ENCODE measurements around the gene SMIM32. TPM values are rescaled to one million over a fixed set of nuclear protein-coding genes. Genes with fewer than 3 reads are reported as not detected.

Gene SMIM32
- total RNA-seq, 2 donors from 2014 or later = 0.15 to 0.20 TPM

GRCh38 chr5:136226401-136226800 is 33.4 kb upstream of the SMIM32 start:
- no peak for DNase-seq
- no peak overlapping the region for H3K4me3 Mint-ChIP-seq
- no peak for TF ChIP-seq CTCF (conservative IDR thresholded peaks at IDR 0.05)
- H3K27ac ChIP-seq (ENCODE audit: low read depth, low read length) = no peak overlapping the region
- H3K36me3 Mint-ChIP-seq (ENCODE audit: low read depth) = no peaks in the 10 kb centered on the region
- no peaks in the 10 kb centered on the region for H3K27me3 ChIP-seq (ENCODE audit: control insufficient read depth, insufficient read depth, low read length, poor library complexity, severe bottlenecking)
- no peaks in the 10 kb centered on the region for H3K4me1 ChIP-seq (ENCODE audit: control insufficient read depth, insufficient read depth, low read length)
- H3K9ac ChIP-seq (ENCODE audit: extremely low read depth, low read length, poor library complexity, severe bottlenecking) = no peak overlapping the region
- WGBS, 2 experiments (ENCODE audit: insufficient coverage in 1 of 2, insufficient read length in 1 of 2) = 88 to 100% methylated on average over 2 of the region's 2 CpGs
- H3K27ac Mint-ChIP-seq = no peak overlapping the region
- peaks cover 8% of the 10 kb centered on the region for H3K4me1 Mint-ChIP-seq
- no peak overlapping the region for H3K4me3 ChIP-seq (ENCODE audit: low read length)
- peaks cover 1% of the 10 kb centered on the region for H3K27me3 Mint-ChIP-seq (ENCODE audit: insufficient read depth)
- peaks cover under 1% of the 10 kb centered on the region for H3K9me3 Mint-ChIP-seq
- H3K9me3 ChIP-seq (ENCODE audit: control insufficient read depth, low read length) = no peaks in the 10 kb centered on the region
- no peaks in the 10 kb centered on the region for H3K36me3 ChIP-seq (ENCODE audit: control insufficient read depth, insufficient read depth, low read length)

- peaks cover 8% of the 10 kb centered on the region for H3K4me1 Mint-ChIP-seq
- H3K9me3 ChIP-seq (ENCODE audit: control insufficient read depth, low read length) = no peaks in the 10 kb centered on the region
- H3K4me1 ChIP-seq (ENCODE audit: control insufficient read depth, insufficient read depth, low read length) = no peaks in the 10 kb centered on the region
- H3K36me3 ChIP-seq (ENCODE audit: control insufficient read depth, insufficient read depth, low read length) = no peaks in the 10 kb centered on the region
- no peak overlapping the region for H3K9ac ChIP-seq (ENCODE audit: extremely low read depth, low read length, poor library complexity, severe bottlenecking)
- TF ChIP-seq CTCF (conservative IDR thresholded peaks at IDR 0.05) = no peak
- H3K9me3 Mint-ChIP-seq = peaks cover 5% of the 10 kb centered on the region
- H3K4me3 Mint-ChIP-seq = no peak overlapping the region
- peaks cover 5% of the 10 kb centered on the region for H3K27me3 Mint-ChIP-seq (ENCODE audit: insufficient read depth)
- no peak overlapping the region for H3K27ac Mint-ChIP-seq
- WGBS, 2 experiments (ENCODE audit: insufficient coverage in 1 of 2, insufficient read length in 1 of 2) = 85% methylated on average over 2 of the region's 2 CpGs; no CpG with 5 or more reads in 1 of the 2 experiments
- no peaks in the 10 kb centered on the region for H3K27me3 ChIP-seq (ENCODE audit: control insufficient read depth, insufficient read depth, low read length, poor library complexity, severe bottlenecking)
- DNase-seq = no peak
- H3K27ac ChIP-seq (ENCODE audit: low read depth, low read length) = no peak overlapping the region
- H3K36me3 Mint-ChIP-seq (ENCODE audit: low read depth) = no peaks in the 10 kb centered on the region
- H3K4me3 ChIP-seq (ENCODE audit: low read length) = no peak overlapping the region
Measured at GRCh38 chr5:136225796-136226195, 32.8 kb upstream of the SMIM32 start.

GRCh38 chr5:136222580-136223235 is 29.7 kb upstream of the SMIM32 start:
- Histone ChIP-seq H3K27me3 (ENCODE audit: control insufficient read depth, insufficient read depth, low read length, poor library complexity, severe bottlenecking) (no peaks in the 10 kb centered on the region), H3K9ac (ENCODE audit: extremely low read depth, low read length, poor library complexity, severe bottlenecking) (no peak overlapping the region), H3K9me3 (ENCODE audit: control insufficient read depth, low read length) (peaks cover 4% of the 10 kb centered on the region), H3K4me3 (ENCODE audit: low read length) (no peak overlapping the region), H3K36me3 (ENCODE audit: control insufficient read depth, insufficient read depth, low read length) (no peaks in the 10 kb centered on the region), H3K27ac (ENCODE audit: low read depth, low read length) (no peak overlapping the region), H3K4me1 (ENCODE audit: control insufficient read depth, insufficient read depth, low read length) (no peaks in the 10 kb centered on the region)
- H3K27me3 Mint-ChIP-seq (ENCODE audit: insufficient read depth) = peaks cover 5% of the 10 kb centered on the region
- no peak for DNase-seq
- no peak overlapping the region for H3K27ac Mint-ChIP-seq
- H3K4me1 Mint-ChIP-seq = no peaks in the 10 kb centered on the region
- H3K36me3 Mint-ChIP-seq (ENCODE audit: low read depth) = peaks cover 4% of the 10 kb centered on the region
- H3K4me3 Mint-ChIP-seq = no peak overlapping the region
- peaks cover 30% of the 10 kb centered on the region for H3K9me3 Mint-ChIP-seq
- TF ChIP-seq CTCF (conservative IDR thresholded peaks at IDR 0.05) = no peak
- 91 to 94% methylated on average over 3 to 4 of the region's 4 CpGs for WGBS, 2 experiments (ENCODE audit: insufficient coverage in 1 of 2, insufficient read length in 1 of 2)
